ENCODE results near the gene CCDC57. TPM values are rescaled to one million over a fixed set of nuclear protein-coding genes. Genes with fewer than 3 reads are reported as not detected.

The CCDC57 gene
- total and polyA plus RNA-seq, 9 of the 15 experiments (the other 6 are each of a cell fraction or from before 2014, with no cell fraction given) = 0.83 to 36.2 (median 13.6) TPM

DNA sequence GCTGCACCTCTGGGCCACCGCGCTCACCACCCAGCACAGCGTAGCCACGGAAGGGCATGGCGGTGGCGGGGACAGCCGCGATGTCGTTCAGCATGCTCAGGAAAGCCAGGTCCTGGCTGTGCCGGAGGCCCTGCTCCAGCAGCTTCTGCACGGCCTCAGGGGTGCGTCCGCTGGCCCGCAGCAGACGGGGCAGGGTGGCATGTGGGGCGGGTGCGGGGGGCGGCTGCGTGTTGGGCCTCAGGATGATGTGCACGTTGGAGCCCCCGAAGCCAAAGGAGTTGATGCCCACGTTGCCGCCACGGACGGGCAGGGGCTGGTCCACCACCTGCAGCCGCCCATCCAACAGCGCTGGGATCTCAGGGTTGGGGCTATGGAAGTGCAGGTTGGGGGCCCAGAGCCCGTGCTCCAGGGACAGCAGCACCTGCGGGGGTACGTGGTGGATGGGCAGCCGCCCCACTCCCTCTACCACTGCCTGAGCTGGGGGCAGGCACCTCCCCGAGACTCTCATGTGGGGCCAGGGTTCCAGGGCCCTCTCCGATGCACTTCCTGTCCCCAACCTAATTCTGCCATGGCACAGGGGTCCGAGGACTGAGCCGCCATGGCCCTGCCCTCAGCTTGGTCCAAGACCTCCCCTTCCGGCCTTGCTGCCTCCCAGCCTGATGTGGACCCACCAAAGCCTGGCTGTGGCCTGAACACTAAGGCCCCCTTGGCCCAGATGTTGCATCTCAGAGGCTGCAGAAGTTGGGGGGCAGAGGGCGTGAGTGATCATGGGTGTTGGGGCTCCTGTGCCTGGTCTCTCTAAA lies 121.2 kb downstream of the CCDC57 start:
- H4K20me1 ChIP-seq (replicated peaks; ENCODE audit: control insufficient read depth, insufficient read depth, low read length) = peaks cover 30% of the 10 kb centered on the region
- whole genome bisulfite sequencing (ENCODE audit: insufficient coverage, low coverage, missing lambda C conversion rate) = 98% methylated on average over 22 of the region's 37 CpGs
- CTCF ChIA-PET (ENCODE audit: low intra/inter-chr PET ratio) = no interaction called here
- ATAC-seq (no peak), FAIRE-seq (no peak), DNase-seq (ENCODE audit: extremely low read depth in 1 of 4, low spot score in 3 of 4) (no peak)
- H3K9ac ChIP-seq (ENCODE audit: insufficient read depth in 1 of 2, low read depth in 2 of 2, low read length in 2 of 2) = no peak overlapping the region
- H3K4me1 ChIP-seq (replicated peaks in 1 of 2; ENCODE audit: control insufficient read depth in 2 of 2, insufficient read depth in 2 of 2, low read length in 2 of 2) = peaks cover 10 to 64% of the 10 kb centered on the region in 2 experiments; a peak in 4 of 5 replicates
- no peaks in the 10 kb centered on the region for H3K27me3 ChIP-seq (ENCODE audit: control insufficient read depth in 2 of 2, insufficient read depth in 2 of 2, low read length in 2 of 2)
- peak; percentile 4 for TF ChIP-seq SUPT5H (IDR thresholded peaks at IDR 0.05)
- 0 out of 2 replicates have a peak, but pooled peaks have one; percentile 26 for TF ChIP-seq SAFB (IDR thresholded peaks at IDR 0.05; ENCODE audit: borderline replicate concordance, low read depth, low read length)
- peak in 1 of 3 experiments; percentile 11 for TF ChIP-seq YY1 (IDR thresholded peaks at IDR 0.05; ENCODE audit: borderline replicate concordance in 1 of 3, control insufficient read depth in 1 of 3, extremely low read depth in 1 of 3, insufficient read depth in 3 of 3, insufficient read length in 1 of 3, insufficient replicate concordance in 2 of 3, low read depth in 1 of 3, low read length in 2 of 3)
- TF ChIP-seq BRCA1 (IDR thresholded peaks at IDR 0.05) = no peak
- no peak for TF ChIP-seq BRCA1 (CRISPR knock-in tag; IDR thresholded peaks at IDR 0.05)
- TF ChIP-seq SIX5 (IDR thresholded peaks at IDR 0.05; ENCODE audit: borderline replicate concordance in 1 of 2, insufficient read depth in 1 of 2, low read depth in 1 of 2, low read length in 2 of 2) = no peak
- peak; percentile 51 for TF ChIP-seq POLR2A (conservative IDR thresholded peaks at IDR 0.05)
- peak; percentile 77 for TF ChIP-seq HNRNPL (IDR thresholded peaks at IDR 0.05; ENCODE audit: low read depth, low read length)
- TF ChIP-seq RBFOX2 (IDR thresholded peaks at IDR 0.05; ENCODE audit: low read depth, low read length) = peak; percentile 75
- TF ChIP-seq POLR2AphosphoS5 (IDR thresholded peaks at IDR 0.05; ENCODE audit: control insufficient read depth, insufficient read depth, low read depth, low read length) = peak; percentile 63
- peak; percentile 71 for TF ChIP-seq POLR2G (IDR thresholded peaks at IDR 0.05; ENCODE audit: low read depth, low read length)
- TF ChIP-seq GABPB1 (CRISPR knock-in tag; IDR thresholded peaks at IDR 0.05) = no peak
- H2AFZ ChIP-seq (ENCODE audit: low read depth, low read length) = no peak overlapping the region
- H3K79me2 ChIP-seq (ENCODE audit: control insufficient read depth, insufficient read depth, low read length) = peaks cover 57% of the 10 kb centered on the region
- H3K27ac ChIP-seq (ENCODE audit: extremely low read depth, low read depth, low read length) = no peak overlapping the region
- in situ Hi-C loops (cut with MboI) = no loop called here
- H3K9me1 ChIP-seq (ENCODE audit: control insufficient read depth, insufficient read depth, low read length) = no peaks in the 10 kb centered on the region
- intact Hi-C loops (cut with micrococcal nuclease) = no loop called here
- POLR2A ChIA-PET = interaction anchor here (0.7 to 1.2 kb wide), 5 partner anchors 9 to 15 kb away, joined by 3 to 5 read pairs (median 4); no protein-coding TSS in a partner anchor
- peaks cover 96% of the 10 kb centered on the region for H3K36me3 ChIP-seq (ENCODE audit: control insufficient read depth, insufficient read depth, low read length)
- H3K9me3 ChIP-seq (replicated peaks; ENCODE audit: control insufficient read depth, insufficient read depth, low read depth, low read length) = no peaks in the 10 kb centered on the region
- no peak overlapping the region for H3K4me2 ChIP-seq (ENCODE audit: insufficient read depth, low read length)
- no peak overlapping the region for H3K4me3 ChIP-seq
- BruUV-seq (replicated peaks) = no TSS peak
